ENCODE data around the gene HLA-DMA.

GRCh38 chr6:32933661-32934085, 19.2 kb downstream of the HLA-DMA start:
- TF ChIP-seq CTCF (IDR thresholded peaks at IDR 0.05) (peak; percentile 77 to 87 (median 85)), POLR2A (IDR thresholded peaks at IDR 0.05) (no peak)
